Measurements from ENCODE around the gene RECK. TPM values are rescaled to one million over a fixed set of nuclear protein-coding genes. Genes with fewer than 3 reads are reported as not detected.
A peak's percentile ranks its signal among the peaks of the same experiment; 100 is the strongest.

Gene RECK
- total and polyA plus RNA-seq, 3 experiments from 2014 or later = 3.7 to 15.0 (median 4.3) TPM

GRCh38 chr9:36110434-36110833, 73.7 kb downstream of the RECK start:
- Histone ChIP-seq H3K27me3 (ENCODE audit: insufficient read depth, low read length, poor library complexity, severe bottlenecking) (no peaks in the 10 kb centered on the region), H3K4me1 (ENCODE audit: insufficient read depth, low read length) (no peaks in the 10 kb centered on the region), H3K27ac (ENCODE audit: low read depth, low read length) (no peak overlapping the region), H3K9me3 (ENCODE audit: low read length) (no peaks in the 10 kb centered on the region), H3K4me3 (ENCODE audit: low read length) (no peak overlapping the region), H3K36me3 (ENCODE audit: insufficient read depth, low read length) (no peaks in the 10 kb centered on the region)
- ChIA-PET CTCF (interaction anchor here (0.9 to 1.1 kb wide), 3 partner anchors 14 to 80 kb away, joined by 3 read pairs; partner anchors contain the start of gene CLTA), POLR2A (no interaction called here)
- no peaks in the 10 kb centered on the region for H3K27me3 Mint-ChIP-seq
- H3K4me3 Mint-ChIP-seq = no peak overlapping the region
- H3K27ac Mint-ChIP-seq = no peak overlapping the region
- H3K4me1 Mint-ChIP-seq = no peaks in the 10 kb centered on the region
- peaks cover 9 to 16% (median 12%) of the 10 kb centered on the region in 3 donors for H3K36me3 Mint-ChIP-seq
- no peak for DNase-seq
- H3K9me3 Mint-ChIP-seq = no peaks in the 10 kb centered on the region

- no peaks in the 10 kb centered on the region for H3K4me1 ChIP-seq (ENCODE audit: insufficient read depth, low read length)
- POLR2A ChIA-PET = no interaction called here
- CTCF ChIA-PET = interaction anchor here (2.3 to 2.6 kb wide), 2 partner anchors 10 to 54 kb away, joined by 13 to 14 read pairs; no protein-coding TSS in a partner anchor
- Mint-ChIP-seq H3K4me1 (no peaks in the 10 kb centered on the region), H3K9me3 (no peaks in the 10 kb centered on the region), H3K36me3 (peaks cover 9 to 27% (median 12%) of the 10 kb centered on the region in 3 donors), H3K27ac (no peak overlapping the region), H3K27me3 (no peaks in the 10 kb centered on the region), H3K4me3 (no peak overlapping the region)
- H3K4me3 ChIP-seq (ENCODE audit: low read length) = no peak overlapping the region
- H3K27ac ChIP-seq (ENCODE audit: low read depth, low read length) = no peak overlapping the region
- no peaks in the 10 kb centered on the region for H3K9me3 ChIP-seq (ENCODE audit: low read length)
- H3K27me3 ChIP-seq (ENCODE audit: insufficient read depth, low read length, poor library complexity, severe bottlenecking) = no peaks in the 10 kb centered on the region
- no peak for DNase-seq
- no peaks in the 10 kb centered on the region for H3K36me3 ChIP-seq (ENCODE audit: insufficient read depth, low read length)
These were observed 75.8 kb downstream of the RECK start for GRCh38 chr9:36112516-36112915.

GRCh38 chr9:36113999-36114398, 77.3 kb downstream of the RECK start:
- Mint-ChIP-seq H3K9me3 (no peaks in the 10 kb centered on the region), H3K4me3 (no peak overlapping the region), H3K36me3 (peaks cover 9 to 25% (median 9%) of the 10 kb centered on the region in 3 donors), H3K27ac (no peak overlapping the region), H3K4me1 (no peaks in the 10 kb centered on the region), H3K27me3 (no peaks in the 10 kb centered on the region)
- H3K4me3 ChIP-seq (ENCODE audit: low read length) = no peak overlapping the region
- DNase-seq = no peak
- ChIA-PET CTCF (interaction anchor here (2.2 to 3.0 kb wide), 4 partner anchors 9 to 53 kb away, joined by 8 to 15 read pairs (median 14); no protein-coding TSS in a partner anchor), POLR2A (no interaction called here)
- H3K36me3 ChIP-seq (ENCODE audit: insufficient read depth, low read length) = no peaks in the 10 kb centered on the region
- H3K27ac ChIP-seq (ENCODE audit: low read depth, low read length) = no peak overlapping the region
- no peaks in the 10 kb centered on the region for H3K27me3 ChIP-seq (ENCODE audit: insufficient read depth, low read length, poor library complexity, severe bottlenecking)
- H3K9me3 ChIP-seq (ENCODE audit: low read length) = no peaks in the 10 kb centered on the region
- no peaks in the 10 kb centered on the region for H3K4me1 ChIP-seq (ENCODE audit: insufficient read depth, low read length)

GRCh38 chr9:36116593-36116992, 79.9 kb downstream of the RECK start:
- H3K36me3 ChIP-seq (ENCODE audit: insufficient read depth, low read length) = peaks cover 2% of the 10 kb centered on the region
- ChIA-PET POLR2A (no interaction called here), CTCF (interaction anchor here (2.9 to 3.0 kb wide), 2 partner anchors 14 to 50 kb away, joined by 11 to 15 read pairs; no protein-coding TSS in a partner anchor)
- H3K4me1 Mint-ChIP-seq = no peaks in the 10 kb centered on the region
- DNase-seq = no peak
- H3K27me3 Mint-ChIP-seq = no peaks in the 10 kb centered on the region
- no peaks in the 10 kb centered on the region for H3K9me3 ChIP-seq (ENCODE audit: low read length)
- H3K4me3 Mint-ChIP-seq = no peak overlapping the region
- H3K36me3 Mint-ChIP-seq = peaks cover 7 to 26% (median 7%) of the 10 kb centered on the region in 3 donors
- H3K27me3 ChIP-seq (ENCODE audit: insufficient read depth, low read length, poor library complexity, severe bottlenecking) = no peaks in the 10 kb centered on the region
- H3K27ac ChIP-seq (ENCODE audit: low read depth, low read length) = no peak overlapping the region
- H3K27ac Mint-ChIP-seq = peak overlapping the region in 1 of 8 donors; percentile 87
- no peaks in the 10 kb centered on the region for H3K4me1 ChIP-seq (ENCODE audit: insufficient read depth, low read length)
- no peak overlapping the region for H3K4me3 ChIP-seq (ENCODE audit: low read length)
- H3K9me3 Mint-ChIP-seq = no peaks in the 10 kb centered on the region

GRCh38 chr9:36118201-36118600, 81.5 kb downstream of the RECK start:
- no peak overlapping the region for H3K27ac Mint-ChIP-seq
- POLR2A ChIA-PET = no interaction called here
- no peak overlapping the region for H3K4me3 ChIP-seq (ENCODE audit: low read length)
- H3K27me3 ChIP-seq (ENCODE audit: insufficient read depth, low read length, poor library complexity, severe bottlenecking) = no peaks in the 10 kb centered on the region
- H3K27ac ChIP-seq (ENCODE audit: low read depth, low read length) = no peak overlapping the region
- no peaks in the 10 kb centered on the region for H3K4me1 Mint-ChIP-seq
- H3K4me1 ChIP-seq (ENCODE audit: insufficient read depth, low read length) = no peaks in the 10 kb centered on the region
- no peak for DNase-seq
- H3K9me3 ChIP-seq (ENCODE audit: low read length) = no peaks in the 10 kb centered on the region
- no peaks in the 10 kb centered on the region for H3K9me3 Mint-ChIP-seq
- H3K4me3 Mint-ChIP-seq = no peak overlapping the region
- no peaks in the 10 kb centered on the region for H3K27me3 Mint-ChIP-seq
- H3K36me3 Mint-ChIP-seq = peaks cover 0 to 35% (median 9%) of the 10 kb centered on the region in 3 donors
- CTCF ChIA-PET = interaction anchor here (2.2 kb wide), 1 partner anchor 48 kb away, joined by 8 read pairs; no protein-coding TSS in a partner anchor
- peaks cover 3% of the 10 kb centered on the region for H3K36me3 ChIP-seq (ENCODE audit: insufficient read depth, low read length)

GRCh38 chr9:36118706-36119105, 82.0 kb downstream of the RECK start:
- Histone ChIP-seq H3K4me1 (ENCODE audit: insufficient read depth, low read length) (no peaks in the 10 kb centered on the region), H3K27ac (ENCODE audit: low read depth, low read length) (no peak overlapping the region), H3K27me3 (ENCODE audit: insufficient read depth, low read length, poor library complexity, severe bottlenecking) (no peaks in the 10 kb centered on the region), H3K36me3 (ENCODE audit: insufficient read depth, low read length) (peaks cover 3% of the 10 kb centered on the region), H3K4me3 (ENCODE audit: low read length) (no peak overlapping the region), H3K9me3 (ENCODE audit: low read length) (no peaks in the 10 kb centered on the region)
- no peaks in the 10 kb centered on the region for H3K27me3 Mint-ChIP-seq
- DNase-seq = no peak
- peaks cover 0 to 35% (median 9%) of the 10 kb centered on the region in 3 donors for H3K36me3 Mint-ChIP-seq
- H3K4me3 Mint-ChIP-seq = no peak overlapping the region
- no peak overlapping the region for H3K27ac Mint-ChIP-seq
- CTCF ChIA-PET = interaction anchor here (2.2 kb wide), 1 partner anchor 47 kb away, joined by 8 read pairs; no protein-coding TSS in a partner anchor
- H3K9me3 Mint-ChIP-seq = no peaks in the 10 kb centered on the region
- H3K4me1 Mint-ChIP-seq = no peaks in the 10 kb centered on the region
- POLR2A ChIA-PET = no interaction called here

- H3K27me3 ChIP-seq (ENCODE audit: insufficient read depth, low read length, poor library complexity, severe bottlenecking) = no peaks in the 10 kb centered on the region
- ChIA-PET CTCF (interaction anchor here (2.2 kb wide), 1 partner anchor 47 kb away, joined by 8 read pairs; no protein-coding TSS in a partner anchor), POLR2A (no interaction called here)
- Mint-ChIP-seq H3K4me3 (no peak overlapping the region), H3K4me1 (no peaks in the 10 kb centered on the region), H3K9me3 (no peaks in the 10 kb centered on the region), H3K27me3 (no peaks in the 10 kb centered on the region), H3K27ac (peak overlapping the region in 1 of 8 donors; percentile 46), H3K36me3 (peaks cover 0 to 35% (median 7%) of the 10 kb centered on the region in 3 donors)
- H3K27ac ChIP-seq (ENCODE audit: low read depth, low read length) = no peak overlapping the region
- H3K4me3 ChIP-seq (ENCODE audit: low read length) = no peak overlapping the region
- no peaks in the 10 kb centered on the region for H3K4me1 ChIP-seq (ENCODE audit: insufficient read depth, low read length)
- peaks cover 3% of the 10 kb centered on the region for H3K36me3 ChIP-seq (ENCODE audit: insufficient read depth, low read length)
- no peak for DNase-seq
- no peaks in the 10 kb centered on the region for H3K9me3 ChIP-seq (ENCODE audit: low read length)
These were observed 82.8 kb downstream of the RECK start for GRCh38 chr9:36119476-36119875.

GRCh38 chr9:36120705-36121104, 84.0 kb downstream of the RECK start:
- Mint-ChIP-seq H3K36me3 (peaks cover 0 to 35% (median 7%) of the 10 kb centered on the region in 3 donors), H3K9me3 (no peaks in the 10 kb centered on the region), H3K27ac (peak overlapping the region in 1 of 8 donors; percentile 19), H3K4me3 (no peak overlapping the region), H3K4me1 (peaks cover 5 to 8% (median 7%) of the 10 kb centered on the region in 3 donors), H3K27me3 (no peaks in the 10 kb centered on the region)
- Histone ChIP-seq H3K36me3 (ENCODE audit: insufficient read depth, low read length) (peaks cover 3% of the 10 kb centered on the region), H3K4me3 (ENCODE audit: low read length) (no peak overlapping the region), H3K4me1 (ENCODE audit: insufficient read depth, low read length) (no peaks in the 10 kb centered on the region), H3K9me3 (ENCODE audit: low read length) (no peaks in the 10 kb centered on the region), H3K27me3 (ENCODE audit: insufficient read depth, low read length, poor library complexity, severe bottlenecking) (no peaks in the 10 kb centered on the region), H3K27ac (ENCODE audit: low read depth, low read length) (no peak overlapping the region)
- ChIA-PET POLR2A (no interaction called here), CTCF (no interaction called here)
- no peak for DNase-seq

Measured in CD8-positive, alpha-beta memory T cell (primary cell).